Karpas-422 (cell line): ENCODE data around the gene DLG4. TPM values are rescaled to one million over a fixed set of nuclear protein-coding genes. Genes with fewer than 3 reads are reported as not detected.
"Not testable (repeated sequence)": the region's sequence is repeated elsewhere in the genome, so short reads cannot be mapped to it uniquely, and the experiment has no call there.

Experiments
- DNase-seq: peaks from one replicate; pipeline ENCODE4 v3.0.0-alpha.2; 2015
- H2AFZ ChIP-seq: fragments of 200-600 bp; sonication (generic); 2 replicates; pipeline ENCODE4 v1.6.1; 2014; ENCODE audit warnings: antibody characterized with exemption, low read length, mixed read lengths
- H3K27ac ChIP-seq: fragments of 200-600 bp; sonication (generic); 2 replicates; pipeline ENCODE4 v1.5.1; 2014; ENCODE audit warnings: mild to moderate bottlenecking, low read length, moderate library complexity
- H3K27me3 ChIP-seq: fragments of 200-600 bp; sonication (generic); 2 replicates; pipeline ENCODE4 v1.6.1; 2014; ENCODE audit warnings: low read length, mixed read lengths
- H3K36me3 ChIP-seq: fragments of 200-600 bp; sonication (generic); 2 replicates; pipeline ENCODE4 v1.6.1; 2014; ENCODE audit warnings: low read length, mixed read lengths; ENCODE audit not compliant: insufficient read depth
- H3K4me1 ChIP-seq: fragments of 200-600 bp; sonication (generic); 2 replicates; pipeline ENCODE4 v1.6.1; 2014; ENCODE audit warnings: mild to moderate bottlenecking, low read length, mixed read lengths
- H3K4me2 ChIP-seq: fragments of 200-600 bp; sonication (generic); 2 replicates; pipeline ENCODE4 v1.6.1; 2014; ENCODE audit warnings: low read length, low read depth, mild to moderate bottlenecking; ENCODE audit not compliant: poor library complexity, severe bottlenecking
- H3K4me3 ChIP-seq: fragments of 200-600 bp; sonication (generic); 2 replicates; pipeline ENCODE4 v1.5.1; 2014; ENCODE audit warnings: mild to moderate bottlenecking, antibody characterized with exemption, low read length, mixed read lengths
- H3K79me2 ChIP-seq: fragments of 200-600 bp; sonication (generic); 2 replicates; pipeline ENCODE4 v1.6.1; 2014; ENCODE audit warnings: mild to moderate bottlenecking, low read length, mixed read lengths
- H3K9ac ChIP-seq: fragments of 200-600 bp; sonication (generic); 2 replicates; pipeline ENCODE4 v1.6.0; 2014; ENCODE audit warnings: low read length
- H3K9me2 ChIP-seq: fragments of 200-600 bp; sonication (generic), shearing (Covaris generic); replicated peaks from 2 replicates; pipeline ENCODE4 v1.6.0; 2014; ENCODE audit warnings: mild to moderate bottlenecking, low read length, moderate library complexity; ENCODE audit not compliant: insufficient read depth
- H3K9me3 ChIP-seq: fragments of 300-700, 200-600 bp; sonication (generic); 2 replicates; pipeline ENCODE4 v1.6.1; 2014; ENCODE audit warnings: low read length, mixed read lengths
- H4K20me1 ChIP-seq: fragments of 200-600 bp; sonication (generic); 2 replicates; pipeline ENCODE4 v1.6.1; 2014; ENCODE audit warnings: mild to moderate bottlenecking, antibody characterized with exemption, low read length, low read depth; ENCODE audit not compliant: insufficient read depth
- total RNA-seq: library from RNA; depleted of rRNA; stranded (reverse); fragments of >200 nt; shearing (Covaris generic); gene quantifications from 2 replicates; pipeline ENCODE4 v1.2.3, GENCODE V29; 2014; ENCODE audit warnings: low replicate concordance

Gene DLG4
- total RNA-seq, 1 experiment from 2014 or later = 8.5 TPM

DNA sequence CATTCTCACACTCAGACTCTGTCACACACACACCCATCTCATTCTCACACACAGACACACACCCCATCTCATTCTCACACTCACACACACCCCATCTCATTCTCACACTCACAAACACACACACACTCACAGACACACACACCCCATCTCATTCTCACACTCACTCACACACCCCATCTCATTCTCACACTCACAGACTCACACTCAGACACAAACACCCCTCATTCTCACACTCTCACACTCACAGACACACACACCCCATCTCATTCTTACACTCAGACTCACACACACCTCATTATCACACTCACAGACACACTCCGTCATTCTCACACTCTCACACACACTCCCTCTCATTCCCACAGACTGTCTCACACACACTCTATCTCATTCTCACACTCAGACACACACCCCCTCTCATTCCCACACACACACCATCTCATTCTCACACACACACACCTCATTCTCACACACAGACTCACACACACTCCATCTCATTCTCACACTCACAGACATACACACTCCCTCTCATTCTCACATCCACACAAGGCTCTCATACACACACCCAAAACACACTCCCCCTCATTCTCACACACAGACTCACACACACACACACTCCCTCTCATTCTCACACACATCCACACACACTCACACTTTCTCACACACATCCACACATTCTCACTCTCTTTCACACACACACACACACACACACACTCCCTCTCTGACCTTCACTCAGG, 43.4 kb downstream of the DLG4 start:
- Histone ChIP-seq H4K20me1 (no peaks in the 10 kb centered on the region), H3K9me2 (no peaks in the 10 kb centered on the region), H2AFZ (no peak overlapping the region), H3K9me3 (no peaks in the 10 kb centered on the region), H3K27ac (no peak overlapping the region), H3K4me1 (peaks cover 9% of the 10 kb centered on the region), H3K79me2 (no peaks in the 10 kb centered on the region), H3K4me3 (no peak overlapping the region), H3K9ac (no peak overlapping the region), H3K36me3 (no peaks in the 10 kb centered on the region), H3K27me3 (no peaks in the 10 kb centered on the region), H3K4me2 (no peak overlapping the region)
- no peak for DNase-seq

GRCh38 chr17:7175330-7175733, 44.3 kb downstream of the DLG4 start:
- no peaks in the 10 kb centered on the region for H3K36me3 ChIP-seq
- DNase-seq = no peak
- no peaks in the 10 kb centered on the region for H3K9me2 ChIP-seq
- no peak overlapping the region for H2AFZ ChIP-seq
- no peaks in the 10 kb centered on the region for H3K27me3 ChIP-seq
- H3K4me1 ChIP-seq = peaks cover 9% of the 10 kb centered on the region
- no peaks in the 10 kb centered on the region for H4K20me1 ChIP-seq
- H3K27ac ChIP-seq = no peak overlapping the region
- H3K9me3 ChIP-seq = no peaks in the 10 kb centered on the region
- H3K4me3 ChIP-seq = no peak overlapping the region
- H3K4me2 ChIP-seq = no peak overlapping the region
- no peak overlapping the region for H3K9ac ChIP-seq
- H3K79me2 ChIP-seq = no peaks in the 10 kb centered on the region

DNA sequence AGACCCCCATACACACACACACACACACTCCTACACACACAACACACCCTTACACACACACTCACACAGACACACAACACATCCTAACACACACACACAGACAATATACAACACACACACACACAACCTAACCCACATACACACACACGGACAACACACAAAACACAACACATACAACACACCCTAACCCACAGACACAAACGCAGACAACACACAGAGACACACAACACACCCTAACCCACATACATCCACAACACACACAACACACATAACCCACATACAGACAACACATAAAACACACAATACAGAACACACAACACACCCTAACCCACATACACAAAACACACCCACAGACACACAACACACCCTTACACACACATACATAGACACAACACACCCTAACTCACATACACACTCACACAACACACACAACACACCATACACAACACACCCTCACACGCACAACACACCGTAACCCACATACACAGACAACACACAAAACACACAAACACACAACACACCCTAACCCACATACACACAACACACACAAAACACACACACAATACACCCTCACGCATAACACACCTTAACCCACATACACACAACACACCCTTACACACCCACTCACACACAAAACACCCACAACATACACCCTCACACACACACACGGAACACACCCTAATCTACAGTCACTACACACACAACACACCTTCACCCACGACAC, 44.9 kb downstream of the DLG4 start:
- Histone ChIP-seq H3K4me1 (peaks cover 9% of the 10 kb centered on the region), H3K36me3 (no peaks in the 10 kb centered on the region), H3K4me3 (no peak overlapping the region), H2AFZ (no peak overlapping the region), H3K27ac (no peak overlapping the region), H3K79me2 (no peaks in the 10 kb centered on the region), H3K9ac (no peak overlapping the region), H3K9me2 (no peaks in the 10 kb centered on the region), H3K27me3 (no peaks in the 10 kb centered on the region), H4K20me1 (no peaks in the 10 kb centered on the region), H3K9me3 (no peaks in the 10 kb centered on the region), H3K4me2 (no peak overlapping the region)
- no peak for DNase-seq

- no peak overlapping the region for H3K9ac ChIP-seq
- no peaks in the 10 kb centered on the region for H3K9me2 ChIP-seq
- H2AFZ ChIP-seq = no peak overlapping the region
- no peak overlapping the region for H3K27ac ChIP-seq
- H3K79me2 ChIP-seq = no peaks in the 10 kb centered on the region
- no peak for DNase-seq
- peaks cover 9% of the 10 kb centered on the region for H3K4me1 ChIP-seq
- no peaks in the 10 kb centered on the region for H3K27me3 ChIP-seq
- H3K9me3 ChIP-seq = no peaks in the 10 kb centered on the region
- H3K36me3 ChIP-seq = no peaks in the 10 kb centered on the region
- no peak overlapping the region for H3K4me2 ChIP-seq
- H4K20me1 ChIP-seq = no peaks in the 10 kb centered on the region
- H3K4me3 ChIP-seq = no peak overlapping the region
Observed at GRCh38 chr17:7173687-7174602, 45.7 kb downstream of the DLG4 start.

DNA sequence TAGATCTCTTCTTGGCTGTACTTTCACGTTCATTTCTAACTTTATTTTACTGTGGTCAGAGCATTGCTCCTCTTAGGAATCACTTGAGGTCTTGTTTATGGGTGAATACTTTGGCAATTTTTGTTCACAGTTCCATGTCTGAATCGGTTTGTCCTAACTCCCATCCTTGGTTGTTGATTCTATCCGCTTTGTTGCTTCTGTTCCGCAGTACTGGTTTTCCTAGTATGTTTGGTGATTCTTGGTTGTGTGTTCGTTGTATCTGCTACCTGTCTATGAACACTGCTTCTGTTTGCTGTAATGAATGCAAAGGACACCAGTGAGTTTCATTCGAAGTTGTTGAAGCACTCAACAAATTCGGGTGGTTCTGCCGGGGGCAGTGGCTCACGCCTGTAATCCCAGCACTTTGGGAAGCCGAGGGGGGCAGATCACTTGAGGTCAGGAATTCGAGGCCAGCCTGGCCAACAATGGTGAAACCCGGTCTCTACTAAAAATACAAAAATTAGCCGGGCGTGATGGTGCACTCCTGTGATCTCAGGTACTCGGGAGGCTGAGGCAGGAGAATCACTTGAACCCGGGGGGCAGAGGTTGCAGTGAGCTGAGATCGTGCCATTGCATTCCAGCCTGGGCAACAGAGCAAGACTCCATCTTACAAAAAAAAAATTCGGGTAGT, 47.0 kb downstream of the DLG4 start:
- not testable (repeated sequence) for H3K79me2 ChIP-seq

DNA sequence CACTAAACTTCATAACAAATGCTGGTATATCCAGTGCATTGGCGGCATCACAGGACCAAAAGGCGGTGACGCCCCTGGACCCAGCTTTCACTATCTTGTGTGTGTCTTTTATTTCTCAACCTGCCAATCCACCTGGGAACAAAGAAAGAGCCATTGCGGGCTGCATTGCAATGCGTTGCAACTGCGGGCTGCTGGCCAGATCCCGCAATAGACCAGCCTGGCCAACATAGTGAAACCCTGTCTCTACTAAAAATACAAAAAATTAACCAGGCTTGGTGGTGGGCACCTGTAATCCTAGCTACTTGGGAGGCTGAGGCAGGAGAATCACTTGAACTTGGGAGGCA, 50.1 kb downstream of the DLG4 start:
- not testable (repeated sequence) for H3K9ac ChIP-seq, H3K27ac ChIP-seq, H3K4me1 ChIP-seq, H4K20me1 ChIP-seq, H3K27me3 ChIP-seq, H3K9me2 ChIP-seq, H2AFZ ChIP-seq, H3K9me3 ChIP-seq, H3K79me2 ChIP-seq, H3K4me2 ChIP-seq, DNase-seq, H3K4me3 ChIP-seq, H3K36me3 ChIP-seq

More for the DNA sequence above, 47.0 kb downstream of the DLG4 start:
- H3K4me1 ChIP-seq, H3K9me3 ChIP-seq, H3K9me2 ChIP-seq, H3K4me3 ChIP-seq, DNase-seq, H3K4me2 ChIP-seq, H3K27me3 ChIP-seq, H2AFZ ChIP-seq, H3K27ac ChIP-seq, H3K36me3 ChIP-seq, H4K20me1 ChIP-seq, H3K9ac ChIP-seq: not testable (repeated sequence)

- not testable (repeated sequence) for DNase-seq, H3K79me2 ChIP-seq, H2AFZ ChIP-seq, H3K36me3 ChIP-seq, H3K4me1 ChIP-seq, H4K20me1 ChIP-seq, H3K9me2 ChIP-seq, H3K9me3 ChIP-seq, H3K27ac ChIP-seq, H3K9ac ChIP-seq, H3K27me3 ChIP-seq, H3K4me3 ChIP-seq, H3K4me2 ChIP-seq
Observed at GRCh38 chr17:7168841-7169564, 50.6 kb downstream of the DLG4 start.
